NCI-H1694 (cell line): Measurements from ENCODE around the gene WASF3.

Source experiments
- DNase-seq: peaks from one replicate; lab custom pipeline; 2025; lab: John Stamatoyannopoulos, UW

WASF3 gene, protein sequence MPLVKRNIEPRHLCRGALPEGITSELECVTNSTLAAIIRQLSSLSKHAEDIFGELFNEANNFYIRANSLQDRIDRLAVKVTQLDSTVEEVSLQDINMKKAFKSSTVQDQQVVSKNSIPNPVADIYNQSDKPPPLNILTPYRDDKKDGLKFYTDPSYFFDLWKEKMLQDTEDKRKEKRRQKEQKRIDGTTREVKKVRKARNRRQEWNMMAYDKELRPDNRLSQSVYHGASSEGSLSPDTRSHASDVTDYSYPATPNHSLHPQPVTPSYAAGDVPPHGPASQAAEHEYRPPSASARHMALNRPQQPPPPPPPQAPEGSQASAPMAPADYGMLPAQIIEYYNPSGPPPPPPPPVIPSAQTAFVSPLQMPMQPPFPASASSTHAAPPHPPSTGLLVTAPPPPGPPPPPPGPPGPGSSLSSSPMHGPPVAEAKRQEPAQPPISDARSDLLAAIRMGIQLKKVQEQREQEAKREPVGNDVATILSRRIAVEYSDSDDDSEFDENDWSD

DNA sequence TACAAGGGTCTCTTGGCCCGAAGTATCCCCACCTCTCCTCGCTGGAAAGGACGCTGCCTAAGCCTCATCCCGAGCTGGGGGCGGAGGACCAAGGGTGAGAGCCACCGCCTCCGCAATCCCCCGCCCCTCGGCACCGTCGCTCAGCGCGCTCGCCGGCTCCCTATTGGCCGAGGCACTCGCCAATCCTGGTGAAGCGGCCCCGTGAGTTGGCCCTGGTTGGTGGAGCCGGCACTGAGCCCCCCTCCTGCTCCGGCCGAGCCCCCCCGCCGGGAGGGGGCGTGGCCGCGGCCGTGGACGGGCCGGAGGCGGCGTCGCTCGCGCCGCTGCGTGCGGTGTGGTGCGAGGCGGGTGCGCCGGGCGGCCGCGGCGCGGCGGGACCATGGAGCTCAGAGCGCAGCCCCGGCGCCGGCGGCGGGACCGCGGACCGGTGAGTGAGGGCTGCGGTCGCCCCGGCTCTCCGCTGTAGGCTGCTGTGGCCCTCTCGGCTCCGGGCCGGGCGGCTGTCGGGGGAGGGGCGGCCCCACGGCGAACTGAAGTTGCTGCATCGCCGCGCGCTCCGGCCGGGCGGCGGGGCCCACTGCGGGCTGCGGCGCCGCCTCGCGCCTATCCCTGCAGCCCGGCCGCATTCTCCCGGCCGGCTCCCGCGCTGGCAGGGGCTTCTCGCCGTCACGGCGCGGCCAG, at the start of gene WASF3:
Gene WASF3 (plus strand): TSS at position 291 of the 681 bp plus-strand sequence. CDS start 84,588 bp downstream, outside the sequence.
- peak; percentile 77 for DNase-seq

DNA sequence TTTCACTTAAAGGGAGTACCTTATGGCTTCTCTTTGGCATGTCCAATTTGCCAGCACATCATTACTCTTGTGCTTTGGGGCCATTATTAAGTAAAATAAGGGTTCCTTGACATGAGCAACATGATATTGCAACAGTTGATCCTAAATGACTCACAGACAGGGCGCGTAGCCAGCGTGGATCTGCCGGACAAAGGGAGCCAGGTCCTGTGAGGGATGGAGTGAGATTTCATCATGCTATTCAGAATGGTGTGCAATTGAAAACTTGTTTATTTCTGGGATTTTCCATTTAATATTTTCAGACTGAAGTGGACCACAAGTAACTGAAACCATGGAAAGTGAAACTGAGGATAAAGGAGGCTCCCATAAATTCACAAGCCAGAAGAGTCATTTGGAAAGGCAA, 48.6 kb upstream of the WASF3 start:
- no peak for DNase-seq

DNA sequence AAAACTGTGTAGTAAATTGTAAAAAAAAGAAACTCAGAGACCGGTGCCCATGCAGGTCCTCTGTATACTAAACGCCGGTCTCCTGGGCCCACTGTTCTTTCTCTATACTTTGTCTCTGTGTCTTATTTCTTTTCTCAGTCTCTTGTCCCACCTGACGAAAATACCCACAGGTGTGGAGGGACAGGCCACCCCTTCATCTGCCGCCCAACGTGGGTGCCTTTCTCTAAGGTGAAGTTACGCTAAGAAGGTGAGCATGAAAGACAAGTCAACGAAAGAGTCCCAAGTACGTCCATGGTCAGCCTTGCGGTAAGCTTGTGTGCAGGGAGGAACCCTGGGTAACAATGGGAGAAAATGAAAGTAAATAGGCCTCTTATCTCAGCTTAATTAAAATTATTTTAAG, 48.0 kb upstream of the WASF3 start:
- no peak for DNase-seq

DNA sequence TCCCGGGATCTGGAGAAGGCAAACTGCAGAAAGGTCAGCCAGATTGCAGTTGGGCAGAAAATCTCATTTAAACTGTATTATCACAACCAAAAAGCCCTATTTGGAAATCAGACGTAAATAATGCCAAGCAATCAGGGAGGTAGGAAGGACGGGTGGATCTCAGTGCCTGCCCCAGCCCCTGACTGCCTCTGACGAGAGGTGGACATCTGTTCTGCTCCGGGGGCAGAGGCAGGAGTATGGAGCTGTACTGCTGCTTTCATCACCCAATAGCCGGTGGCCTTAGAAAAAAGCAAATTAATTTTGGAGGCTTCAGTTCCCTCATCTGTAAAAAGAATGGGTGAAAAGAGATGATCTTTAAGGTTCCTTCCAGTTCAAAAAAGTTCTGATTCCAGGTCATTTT, 43.6 kb upstream of the WASF3 start:
- DNase-seq = no peak

DNA sequence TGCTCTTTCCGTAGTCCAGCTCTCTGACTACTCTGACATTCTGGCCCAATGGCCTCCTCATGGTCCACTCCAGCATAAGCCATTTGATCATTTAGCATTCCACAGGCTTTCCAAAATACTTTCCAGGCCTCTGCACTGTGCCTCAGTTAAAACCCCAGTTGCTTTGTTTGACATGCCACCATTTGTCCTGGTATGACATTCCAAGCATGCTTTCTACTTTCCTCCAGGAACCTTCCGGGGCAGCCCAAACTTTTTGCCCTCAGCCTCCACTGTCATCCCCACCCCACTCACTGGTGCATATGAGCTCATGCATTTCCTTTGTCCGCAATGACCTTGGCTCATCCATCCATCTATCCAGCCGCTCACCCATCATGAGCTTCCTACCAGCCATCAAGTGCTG, 41.8 kb upstream of the WASF3 start:
- DNase-seq = no peak

DNA sequence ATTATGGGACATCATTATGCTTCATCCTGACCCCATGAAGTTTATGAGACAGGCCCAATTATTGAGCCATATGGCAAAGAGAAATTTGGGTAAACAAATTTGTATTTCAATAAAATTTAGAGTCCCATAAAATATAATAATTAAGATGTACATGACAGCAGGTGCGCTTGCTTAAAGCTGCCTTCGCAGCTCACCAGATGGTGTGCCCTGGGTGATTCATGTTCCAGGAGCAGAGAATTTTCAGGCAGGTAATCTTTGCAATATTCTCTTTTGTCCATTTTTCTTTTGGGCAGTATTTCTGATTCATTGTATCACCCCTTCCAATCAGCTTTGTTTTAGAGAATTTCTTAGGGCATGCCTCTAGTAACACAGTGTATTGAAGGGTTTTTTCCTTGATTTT, 39.5 kb upstream of the WASF3 start:
- peak; percentile 26 for DNase-seq

DNA sequence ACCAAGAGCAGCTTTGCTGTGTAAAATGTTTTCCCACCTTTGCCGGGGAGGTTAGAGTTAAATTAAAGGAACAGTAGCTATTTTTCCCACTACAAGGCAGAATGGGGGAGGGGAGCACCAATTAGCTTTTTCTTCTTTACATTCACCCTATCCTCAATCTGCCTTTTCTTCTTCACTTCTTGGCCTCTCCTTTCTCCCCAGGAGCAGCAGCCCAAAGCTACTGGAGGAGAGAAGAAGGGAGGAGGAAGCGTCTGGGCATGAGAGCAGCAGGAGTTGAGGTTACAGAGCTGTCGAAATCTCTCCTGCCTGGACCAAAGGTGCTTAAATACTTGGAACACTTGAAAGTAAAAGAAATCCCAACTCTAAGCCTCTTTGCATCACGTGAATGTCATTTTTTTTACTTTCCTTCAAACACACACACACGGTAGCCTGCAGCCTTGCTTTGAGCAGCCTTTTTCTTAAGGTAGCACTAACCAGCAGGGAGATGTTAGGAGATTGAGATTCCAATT, 39.0 kb upstream of the WASF3 start:
- DNase-seq = peak; percentile 32

DNA sequence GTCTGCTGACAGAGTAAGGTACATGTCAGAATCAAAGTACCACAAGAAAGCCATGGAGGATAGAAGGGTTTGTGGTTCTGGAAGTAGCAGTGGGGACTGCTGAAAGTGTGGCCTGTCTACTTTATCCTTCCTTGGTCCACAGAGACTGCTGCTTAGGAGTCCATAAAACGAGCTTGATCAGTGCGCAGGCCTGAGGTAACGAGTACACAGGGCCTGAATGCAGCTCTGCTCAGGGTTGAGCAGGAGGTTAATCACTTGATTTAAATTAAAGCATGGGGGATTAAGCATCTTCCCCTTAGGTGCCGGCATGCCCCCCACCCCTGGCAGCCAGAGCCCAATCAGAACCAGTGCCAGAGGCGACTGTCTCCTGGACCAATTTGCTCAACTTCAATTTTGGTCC, 34.9 kb upstream of the WASF3 start:
- DNase-seq = no peak

DNA sequence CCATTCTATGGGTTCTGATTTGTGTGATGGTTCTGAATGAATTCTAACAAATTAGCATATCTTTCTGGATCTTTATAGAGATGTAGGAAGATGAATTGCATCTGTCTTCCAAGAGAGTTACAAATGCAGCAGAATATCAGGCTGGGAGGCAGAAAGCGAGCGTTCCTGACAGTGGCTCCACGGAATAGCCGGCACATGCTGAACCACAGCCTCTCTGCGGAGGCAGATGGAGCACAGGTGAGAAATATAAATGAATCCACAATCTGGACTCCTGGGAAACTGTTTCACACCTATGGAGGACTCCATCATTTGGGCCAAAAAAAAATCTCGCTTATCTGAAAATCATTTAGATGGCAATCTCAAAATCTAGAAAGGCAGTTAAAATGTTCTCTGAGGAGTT, 34.5 kb upstream of the WASF3 start:
- DNase-seq = no peak

DNA sequence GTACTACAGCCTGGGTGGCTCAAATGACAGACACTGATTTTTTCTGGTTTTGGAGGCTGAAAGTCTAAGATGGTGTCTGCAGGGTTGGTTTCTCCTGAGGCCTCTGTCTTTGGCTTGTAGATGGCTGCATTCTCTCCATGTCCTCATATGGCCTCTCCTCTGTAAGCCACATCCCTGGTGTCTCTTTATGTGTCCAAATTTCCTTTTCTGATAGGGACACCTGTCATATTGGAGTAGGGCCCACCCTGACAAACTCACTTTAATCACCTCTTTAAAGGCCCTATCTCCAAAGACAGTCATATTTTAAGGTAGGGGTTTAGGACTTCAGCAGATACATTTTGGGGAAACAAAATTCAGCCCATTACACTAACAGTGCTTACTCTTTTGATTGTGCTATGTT, 32.0 kb upstream of the WASF3 start:
- DNase-seq = no peak

DNA sequence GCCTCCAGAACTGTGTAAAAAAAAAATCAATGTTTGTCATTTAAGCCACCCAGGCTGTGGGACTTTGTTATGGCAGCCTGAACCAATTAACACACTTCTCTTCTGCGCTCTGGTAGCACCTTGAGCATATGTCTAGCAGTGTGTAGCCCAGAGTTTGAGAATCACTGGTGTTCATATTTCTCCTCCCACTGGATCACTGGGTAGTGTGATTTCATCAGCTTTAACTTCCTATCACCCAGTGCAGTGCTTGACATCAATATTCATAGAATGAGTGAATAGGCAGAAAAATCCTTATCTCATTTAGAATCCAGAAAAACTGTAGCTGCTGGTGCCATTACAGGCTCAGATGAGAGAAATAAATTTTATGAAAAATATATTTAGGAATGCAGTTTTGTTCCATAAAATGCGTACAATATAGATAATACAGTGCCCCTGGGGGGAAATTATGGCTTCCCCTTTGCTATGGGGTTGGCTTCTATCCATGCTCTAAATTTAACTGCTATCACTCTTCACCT, 30.7 kb upstream of the WASF3 start:
- no peak for DNase-seq

DNA sequence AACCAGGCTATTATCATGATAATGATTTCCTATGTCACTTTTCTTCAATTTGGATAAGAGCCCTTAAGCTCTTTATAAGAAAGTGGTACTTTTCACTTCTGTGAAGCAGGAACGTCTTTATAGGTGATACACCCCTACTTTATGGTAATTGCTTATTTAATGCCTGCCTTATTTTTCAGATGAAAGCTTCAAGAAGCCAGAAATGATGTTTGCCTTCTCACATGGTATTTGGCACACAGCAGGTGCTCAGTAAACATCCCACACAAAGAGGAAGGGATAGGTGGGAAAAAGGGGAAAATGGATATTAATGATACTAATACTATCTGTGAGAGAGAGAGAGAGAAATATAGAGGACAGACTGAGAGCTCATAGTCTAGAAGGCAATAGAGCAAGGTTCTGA, 29.0 kb upstream of the WASF3 start:
- no peak for DNase-seq

DNA sequence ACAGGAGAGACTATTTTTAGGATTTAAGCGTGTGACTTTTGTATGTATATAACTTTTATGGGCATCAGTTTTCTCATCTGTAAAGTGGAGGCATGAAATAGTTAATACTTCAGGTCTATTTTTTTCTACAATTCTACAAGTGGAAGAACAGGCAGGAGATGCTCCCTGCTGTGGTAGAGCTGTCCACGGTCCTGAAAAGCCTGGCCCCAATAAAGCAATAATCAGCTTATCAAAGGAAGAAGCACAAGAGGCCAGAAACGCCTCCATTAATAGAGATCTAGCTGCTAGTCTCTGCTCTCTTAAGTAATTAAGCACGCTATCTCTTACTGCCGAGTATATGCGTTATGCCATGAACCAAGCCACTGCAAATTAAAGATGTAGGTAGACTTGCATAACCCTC, 28.0 kb upstream of the WASF3 start:
- DNase-seq = no peak

DNA sequence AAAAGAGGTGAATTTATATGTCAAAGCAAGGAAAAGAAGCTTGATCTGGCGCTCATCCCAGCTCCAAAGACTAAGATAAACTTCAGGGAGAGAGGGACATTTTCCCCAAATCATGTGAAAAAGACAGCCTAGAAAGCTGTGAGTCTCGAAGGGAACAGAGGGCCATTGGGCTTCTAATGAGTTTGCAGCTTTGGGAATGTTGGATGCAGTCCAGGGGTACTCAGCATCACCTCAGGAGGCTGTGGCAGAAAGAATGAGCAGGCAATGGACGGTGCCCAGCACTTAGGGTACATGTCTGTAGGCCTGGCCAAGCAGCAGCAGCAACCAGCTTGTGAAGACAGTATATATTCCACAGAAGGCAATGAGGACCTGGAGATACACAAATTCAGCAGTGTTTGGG, 25.7 kb upstream of the WASF3 start:
- DNase-seq = no peak

DNA sequence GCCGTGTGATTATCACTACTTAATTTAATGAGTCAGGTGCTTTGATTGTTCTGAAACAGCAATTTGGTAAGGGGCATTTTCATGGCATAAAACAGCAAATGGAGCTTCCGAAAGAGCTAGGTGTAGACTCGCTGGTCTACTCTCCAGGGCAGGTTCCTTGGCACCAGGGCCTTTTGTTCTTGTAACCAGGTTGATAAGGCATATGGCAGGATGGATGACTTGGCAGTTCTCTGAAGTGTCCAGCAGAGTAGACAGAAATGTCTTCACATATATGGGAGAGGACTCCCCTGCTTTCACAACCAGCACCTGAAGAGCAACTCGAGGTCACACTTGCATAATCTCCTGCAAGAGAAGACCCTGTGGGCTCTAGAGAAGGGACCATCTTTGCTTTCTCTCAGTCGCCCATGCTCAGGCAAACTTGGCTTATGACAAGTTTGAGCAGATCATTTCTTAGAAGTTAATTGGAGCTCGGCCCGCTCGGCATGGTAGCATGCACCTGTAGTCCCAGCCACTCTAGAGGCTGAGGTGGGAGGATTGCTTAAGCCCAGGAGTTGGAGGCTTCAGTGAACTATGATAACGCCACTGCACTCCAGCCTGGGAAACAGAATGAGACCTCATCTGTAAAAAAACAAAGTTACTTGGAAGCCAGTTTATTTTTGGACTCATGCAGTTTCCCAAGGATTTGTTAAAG, 23.3 kb upstream of the WASF3 start:
- DNase-seq = no peak

DNA sequence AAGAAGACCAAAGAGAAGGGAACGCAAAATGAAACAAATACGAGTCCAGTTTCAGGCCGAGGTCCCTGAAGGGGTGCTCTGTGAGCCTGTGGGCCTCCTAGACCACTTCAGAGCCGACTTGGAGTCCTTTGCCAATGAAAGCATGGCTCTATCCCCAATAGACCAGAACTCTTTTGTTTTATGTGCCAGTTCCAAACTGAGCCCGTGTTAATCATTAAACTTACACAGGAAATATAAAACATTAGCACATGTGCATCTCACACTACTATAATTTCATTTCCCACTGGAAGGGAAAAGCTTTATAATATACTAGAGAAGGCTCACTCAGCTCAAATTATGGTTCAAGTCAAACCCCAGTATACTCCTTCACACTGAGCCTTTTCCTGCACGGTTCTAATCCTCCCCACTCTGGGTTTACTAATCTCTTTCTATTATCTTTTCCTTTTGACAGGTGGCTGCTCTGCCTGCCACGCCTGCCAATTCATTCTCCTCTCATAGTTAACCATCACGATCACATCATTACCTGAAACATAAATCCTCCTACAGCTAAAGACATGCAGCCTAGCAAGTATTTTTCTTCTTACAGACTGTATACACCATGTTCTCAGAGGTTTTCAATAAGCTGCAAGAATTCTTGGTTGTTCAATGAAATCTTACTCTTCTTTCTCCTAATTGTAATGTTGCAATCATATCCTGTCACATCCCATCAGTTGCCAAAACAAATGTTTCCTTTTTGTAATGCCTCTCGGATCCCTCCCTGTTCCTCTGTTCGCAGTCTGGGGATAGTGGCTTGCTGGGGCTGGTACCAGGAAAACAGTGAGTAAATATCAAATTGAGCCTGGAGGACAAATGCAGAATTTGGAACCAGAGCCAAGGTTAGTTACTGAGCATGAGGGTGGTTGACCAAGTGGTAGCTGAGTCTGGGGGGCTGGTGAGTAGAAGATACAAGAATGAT, 18.8 kb upstream of the WASF3 start:
- no peak for DNase-seq

DNA sequence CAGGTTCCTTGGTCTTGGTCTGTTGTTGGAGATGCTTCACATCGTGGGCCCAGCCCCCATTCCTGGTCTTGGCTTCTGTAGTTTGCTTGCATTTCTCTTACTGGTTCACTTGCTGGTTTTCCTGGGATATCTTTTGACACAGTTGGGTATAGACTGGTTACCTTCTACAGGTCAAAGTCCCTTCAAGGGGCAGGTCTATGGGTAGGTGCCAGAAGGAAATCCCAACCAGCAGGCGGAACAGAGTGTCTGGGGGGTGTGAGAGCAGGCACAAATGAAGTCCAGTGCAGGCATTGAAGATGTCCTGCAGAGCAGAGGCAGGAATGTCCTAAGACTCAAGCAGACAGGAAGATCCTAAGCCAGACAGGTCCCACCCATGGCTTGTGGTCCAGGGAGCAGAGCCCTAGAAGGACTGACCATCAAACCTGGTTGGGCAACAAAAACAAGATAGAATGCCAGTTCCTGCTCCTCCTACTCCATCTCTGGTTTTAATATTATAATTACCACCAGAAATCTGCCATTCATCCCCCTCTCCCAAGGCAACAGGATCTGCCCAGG, 17.7 kb upstream of the WASF3 start:
- DNase-seq = no peak

DNA sequence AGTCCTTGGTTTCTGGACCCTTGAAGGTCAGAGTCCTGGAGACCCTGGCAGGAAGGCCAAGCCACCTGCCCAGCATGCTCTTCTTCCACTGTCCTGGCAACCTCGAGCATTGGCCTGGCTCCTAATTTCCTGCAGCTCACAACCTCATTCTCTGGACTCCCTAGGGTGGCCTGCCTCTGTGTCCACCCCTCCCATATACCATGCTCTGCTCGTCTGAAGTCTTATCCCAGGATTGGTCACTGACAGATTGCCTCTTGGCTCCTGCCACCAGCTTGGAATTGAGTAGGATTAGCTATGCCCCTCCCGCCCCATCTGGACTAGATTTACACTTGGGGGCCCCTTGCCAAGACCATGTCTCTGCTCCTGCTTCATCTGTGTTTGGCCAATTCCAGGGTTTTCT, 17.1 kb upstream of the WASF3 start:
- DNase-seq = peak; percentile 58

DNA sequence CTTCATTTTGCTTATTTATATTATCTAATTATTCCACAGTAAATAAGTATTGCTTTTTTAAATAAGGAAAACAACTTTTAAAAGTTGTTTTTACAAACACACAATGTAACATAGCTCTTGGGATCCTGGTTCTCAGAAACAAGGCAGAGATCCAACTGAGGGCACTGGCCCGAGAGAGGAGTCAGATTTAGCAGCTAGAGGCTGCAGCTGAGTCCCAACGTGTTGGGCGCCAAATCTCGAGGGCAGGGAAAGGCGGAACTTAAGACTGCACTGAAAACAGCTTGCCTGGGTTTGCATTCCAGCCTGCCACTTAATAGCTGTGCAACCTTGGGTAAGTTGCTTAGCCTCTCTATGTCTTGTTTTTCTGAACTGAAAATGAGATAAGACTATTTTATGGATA, 16.4 kb upstream of the WASF3 start:
- no peak for DNase-seq

DNA sequence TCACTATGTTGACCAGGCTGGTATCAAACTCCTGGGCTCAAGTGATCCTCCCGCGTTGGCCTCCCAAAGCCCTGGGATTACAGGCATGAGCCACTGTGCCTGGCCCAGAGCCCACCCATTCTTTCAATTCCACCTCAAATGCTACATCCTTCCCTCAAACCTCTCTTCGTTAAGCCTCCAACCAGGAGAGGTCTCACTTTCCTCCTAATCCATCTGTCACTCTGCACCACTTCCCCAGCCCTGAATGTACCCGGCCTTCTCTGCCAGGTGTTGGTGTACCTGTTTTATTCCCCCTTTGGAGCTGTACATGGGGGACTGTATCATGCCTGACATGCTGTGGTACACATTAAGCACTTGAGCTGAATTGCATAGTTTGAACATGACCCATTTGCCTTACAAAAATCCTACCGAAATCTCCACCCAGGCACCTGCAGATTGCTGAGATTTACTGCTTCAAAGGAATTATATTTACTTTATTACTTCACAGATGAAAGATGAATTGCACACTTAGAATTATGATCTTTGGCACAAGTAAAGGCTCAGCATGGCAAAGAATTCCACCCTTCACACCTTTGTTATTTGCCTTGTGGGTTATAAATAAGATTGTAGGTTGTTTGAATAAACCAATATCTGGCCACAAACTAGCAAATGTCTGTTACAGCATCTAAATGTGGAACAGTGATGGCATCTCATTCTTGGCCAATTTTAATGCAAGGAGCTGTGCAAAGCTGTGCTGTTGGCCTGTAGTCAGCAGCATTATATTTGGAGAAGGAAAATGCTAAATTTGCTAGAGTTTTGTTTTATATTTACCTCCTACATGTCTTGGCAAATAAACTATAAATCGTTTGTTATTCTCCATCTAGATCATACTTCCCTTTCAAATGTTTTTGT, 15.6 kb upstream of the WASF3 start:
- DNase-seq = no peak
